BLaER1 (cell line): Measurements from ENCODE around the gene SOX5.
"Not testable (repeated sequence)": the region's sequence is repeated elsewhere in the genome, so short reads cannot be mapped to it uniquely, and the experiment has no call there.

Experiments used
- H3K27ac ChIP-seq: shearing (Covaris generic); formaldehyde crosslinking; 2 replicates; pipeline ENCODE4 v1.8.1; 2022
- H3K27me3 ChIP-seq: shearing (Covaris generic); formaldehyde crosslinking; 2 replicates; pipeline ENCODE4 v1.8.1; 2022
- H3K36me3 ChIP-seq: shearing (Covaris generic); formaldehyde crosslinking; 2 replicates; pipeline ENCODE4 v1.8.1; 2022
- H3K4me1 ChIP-seq: shearing (Covaris generic); formaldehyde crosslinking; 2 replicates; pipeline ENCODE4 v1.8.1; 2022
- H3K4me2 ChIP-seq: shearing (Covaris generic); formaldehyde crosslinking; 2 replicates; pipeline ENCODE4 v1.8.1; 2022
- H3K4me3 ChIP-seq: shearing (Covaris generic); formaldehyde crosslinking; 2 replicates; pipeline ENCODE4 v1.8.1; 2022
- H3K9ac ChIP-seq: shearing (Covaris generic); formaldehyde crosslinking; 2 replicates; pipeline ENCODE4 v1.8.1; 2022
- H3K9me3 ChIP-seq: shearing (Covaris generic); formaldehyde crosslinking; 2 replicates; pipeline ENCODE4 v1.8.1; 2022
- H4K20me1 ChIP-seq: shearing (Covaris generic); formaldehyde crosslinking; 2 replicates; pipeline ENCODE4 v1.8.1; 2022
- Cebpa-rat ChIP-seq: shearing (Covaris generic); IDR thresholded peaks from 2 replicates; pipeline ENCODE4 v1.8.1; 2022

The SOX5 gene

DNA sequence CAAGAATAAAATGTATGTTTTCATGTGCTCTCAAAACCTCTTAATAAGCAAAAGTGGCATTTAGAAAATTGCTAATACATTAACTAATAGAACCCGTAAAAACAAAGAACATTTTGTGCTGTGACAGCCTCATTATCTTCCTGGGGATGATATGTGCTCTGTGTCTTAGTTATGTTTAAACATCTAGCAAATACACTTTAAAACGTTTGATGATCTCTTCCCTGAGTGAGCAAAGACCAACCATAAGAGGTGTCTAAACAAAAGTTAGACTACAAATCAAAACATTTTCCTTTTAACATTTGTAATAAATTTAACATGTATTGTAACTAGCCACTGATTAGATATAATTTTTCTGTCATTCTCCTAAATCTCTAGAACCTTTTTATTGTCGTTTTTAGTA, 95.8 kb downstream of the SOX5 start:
- no peaks in the 10 kb centered on the region for H3K27me3 ChIP-seq
- no peak overlapping the region for H3K9ac ChIP-seq
- TF ChIP-seq Cebpa-rat, result no peak
- no peak overlapping the region for H3K4me2 ChIP-seq
- H3K27ac ChIP-seq, result no peak overlapping the region
- H3K9me3 ChIP-seq, result no peaks in the 10 kb centered on the region
- H3K4me1 ChIP-seq, result no peaks in the 10 kb centered on the region
- H4K20me1 ChIP-seq, result no peaks in the 10 kb centered on the region
- H3K4me3 ChIP-seq, result no peak overlapping the region
- H3K36me3 ChIP-seq, result no peaks in the 10 kb centered on the region

DNA sequence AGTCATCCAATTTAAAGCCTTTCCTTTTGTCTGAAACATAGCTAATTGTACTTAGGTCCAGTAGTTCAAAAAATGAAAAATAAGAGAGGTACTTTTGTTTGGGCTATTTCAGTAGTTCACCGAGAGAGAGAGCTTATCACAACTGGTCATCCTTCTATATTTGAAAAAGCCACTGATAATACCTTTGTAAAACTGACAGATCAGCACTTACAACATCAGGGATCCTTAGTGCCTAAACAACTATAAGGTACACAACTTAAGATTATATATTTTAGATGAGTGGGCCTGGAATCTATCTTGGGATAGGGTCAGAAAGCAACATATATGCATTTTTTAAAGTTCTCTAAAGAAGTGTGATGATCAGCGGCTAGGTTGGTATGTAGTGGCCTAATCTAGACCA, 97.9 kb downstream of the SOX5 start:
- no peaks in the 10 kb centered on the region for H3K27me3 ChIP-seq
- no peak overlapping the region for H3K4me2 ChIP-seq
- H3K4me3 ChIP-seq, result no peak overlapping the region
- H3K27ac ChIP-seq, result no peak overlapping the region
- H3K4me1 ChIP-seq, result no peaks in the 10 kb centered on the region
- TF ChIP-seq Cebpa-rat, result no peak
- H3K9ac ChIP-seq, result no peak overlapping the region
- no peaks in the 10 kb centered on the region for H4K20me1 ChIP-seq
- no peaks in the 10 kb centered on the region for H3K9me3 ChIP-seq
- no peaks in the 10 kb centered on the region for H3K36me3 ChIP-seq

DNA sequence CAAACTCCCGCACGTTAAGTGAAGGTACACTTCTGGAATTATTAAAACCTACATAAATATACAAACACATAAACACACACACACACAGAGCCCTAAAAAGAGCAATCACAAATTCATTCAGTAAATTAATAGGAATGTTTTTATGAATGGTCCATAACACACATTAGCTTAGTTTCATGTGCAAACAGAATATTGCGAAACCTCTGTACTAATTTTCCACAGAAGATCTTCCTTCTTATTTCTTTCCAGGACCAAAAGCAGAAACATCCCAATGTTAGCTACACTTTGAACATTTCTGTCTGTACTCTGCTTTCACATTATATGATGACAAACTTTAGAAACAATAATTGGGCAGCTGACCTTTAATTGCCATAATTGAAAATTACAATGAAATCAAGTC, 101.6 kb downstream of the SOX5 start:
- Histone ChIP-seq H3K27ac (no peak overlapping the region), H3K27me3 (no peaks in the 10 kb centered on the region), H3K9ac (no peak overlapping the region), H3K4me3 (no peak overlapping the region), H3K4me2 (no peak overlapping the region), H3K9me3 (no peaks in the 10 kb centered on the region), H3K4me1 (no peaks in the 10 kb centered on the region), H4K20me1 (no peaks in the 10 kb centered on the region), H3K36me3 (no peaks in the 10 kb centered on the region)
- TF ChIP-seq Cebpa-rat, result no peak; the same call in 1 of the 2 replicates

DNA sequence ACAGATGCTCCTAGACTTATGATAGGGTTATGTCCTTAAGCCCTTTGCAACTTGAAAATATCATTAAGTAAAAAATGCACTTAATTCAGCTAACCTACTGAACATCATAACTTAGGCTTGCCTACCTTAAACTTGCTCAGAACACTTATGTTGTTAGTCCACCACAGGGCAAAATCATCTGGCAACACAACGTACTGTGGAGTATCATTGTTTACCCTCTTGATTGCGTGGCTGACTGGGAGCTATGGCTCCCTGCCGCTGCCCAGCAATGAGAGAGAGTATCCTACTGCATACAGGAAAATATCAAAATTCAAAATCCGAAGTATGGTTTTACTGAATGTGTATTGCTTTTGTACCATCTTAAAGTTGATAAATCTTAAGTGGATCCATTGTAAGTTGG, 105.5 kb downstream of the SOX5 start:
- no peaks in the 10 kb centered on the region for H3K9me3 ChIP-seq
- H3K36me3 ChIP-seq, result no peaks in the 10 kb centered on the region
- no peaks in the 10 kb centered on the region for H3K27me3 ChIP-seq
- H3K4me3 ChIP-seq, result no peak overlapping the region
- no peaks in the 10 kb centered on the region for H4K20me1 ChIP-seq
- no peak overlapping the region for H3K4me2 ChIP-seq
- no peaks in the 10 kb centered on the region for H3K4me1 ChIP-seq
- no peak overlapping the region for H3K9ac ChIP-seq
- no peak for TF ChIP-seq Cebpa-rat
- no peak overlapping the region for H3K27ac ChIP-seq

DNA sequence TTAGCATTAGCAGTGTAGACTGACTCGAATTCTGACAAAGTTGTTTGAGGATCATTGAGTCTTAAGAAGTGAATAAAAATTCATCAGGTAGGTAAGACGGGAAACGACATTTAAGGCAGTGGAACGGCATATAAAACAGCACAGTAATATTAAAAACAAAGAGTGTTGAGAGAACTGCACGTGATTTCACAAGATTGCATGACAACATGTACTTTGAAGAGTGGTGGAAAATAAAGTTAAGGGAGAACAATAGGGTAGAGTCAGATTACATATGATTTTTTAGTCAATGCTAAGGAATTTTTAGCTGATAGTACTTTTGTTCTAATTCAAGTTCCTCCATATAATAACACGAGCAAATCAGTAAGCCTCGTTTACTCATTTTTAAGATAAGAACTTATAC, 115.4 kb downstream of the SOX5 start:
- TF ChIP-seq Cebpa-rat, result no peak
- H4K20me1 ChIP-seq, result no peaks in the 10 kb centered on the region

DNA sequence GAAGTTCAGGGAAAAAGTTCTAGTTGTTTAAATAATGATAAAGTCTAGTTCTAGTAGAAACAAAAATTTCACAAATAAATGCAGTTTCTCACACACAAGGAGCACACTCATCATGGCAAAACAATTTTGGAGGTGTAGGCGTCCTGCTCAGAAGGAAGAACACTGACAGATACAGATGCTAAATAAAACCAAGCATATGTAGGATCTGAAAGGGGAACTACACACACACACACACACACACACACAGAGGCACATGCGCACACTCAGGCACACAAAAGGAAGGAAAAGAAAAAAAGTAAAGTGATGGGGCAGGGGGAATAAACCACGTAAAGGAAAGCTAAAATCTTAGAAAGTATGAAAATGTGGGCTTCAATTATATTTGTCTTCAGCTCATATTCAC, 117.7 kb downstream of the SOX5 start:
- H3K4me3 ChIP-seq, result no peak overlapping the region
- H3K27ac ChIP-seq, result no peak overlapping the region
- no peaks in the 10 kb centered on the region for H3K4me1 ChIP-seq
- no peak for TF ChIP-seq Cebpa-rat
- H3K9ac ChIP-seq, result no peak overlapping the region
- no peaks in the 10 kb centered on the region for H3K36me3 ChIP-seq
- no peaks in the 10 kb centered on the region for H4K20me1 ChIP-seq
- H3K4me2 ChIP-seq, result no peak overlapping the region
- H3K27me3 ChIP-seq, result no peaks in the 10 kb centered on the region
- H3K9me3 ChIP-seq, result no peaks in the 10 kb centered on the region

More for the DNA sequence above, 115.4 kb downstream of the SOX5 start:
- Histone ChIP-seq H3K27me3 (no peaks in the 10 kb centered on the region), H3K4me3 (no peak overlapping the region), H3K36me3 (no peaks in the 10 kb centered on the region), H3K4me1 (no peaks in the 10 kb centered on the region), H3K4me2 (no peak overlapping the region), H3K9me3 (no peaks in the 10 kb centered on the region), H3K9ac (no peak overlapping the region), H3K27ac (no peak overlapping the region)

DNA sequence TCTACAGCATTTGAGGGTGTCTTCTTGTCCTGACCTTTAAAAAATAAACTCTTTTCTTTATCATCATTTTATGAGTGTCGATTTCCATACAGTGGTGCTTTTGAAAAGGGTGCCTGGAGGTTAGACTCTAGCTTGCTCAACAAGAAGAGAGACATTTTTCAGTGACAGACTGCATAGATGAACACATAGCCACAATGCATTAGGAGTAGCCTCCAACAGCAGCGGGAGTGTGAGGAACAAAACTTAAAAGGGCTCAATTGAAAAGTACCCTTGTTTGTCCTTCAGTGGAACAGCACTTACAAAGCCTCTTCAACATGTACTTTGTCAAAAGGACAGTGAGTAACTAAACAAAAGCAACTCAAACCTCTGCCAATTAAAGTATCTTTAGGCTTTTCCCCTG, 119.3 kb downstream of the SOX5 start:
- no peaks in the 10 kb centered on the region for H3K4me1 ChIP-seq
- no peak overlapping the region for H3K27ac ChIP-seq
- H3K36me3 ChIP-seq, result no peaks in the 10 kb centered on the region
- no peaks in the 10 kb centered on the region for H4K20me1 ChIP-seq
- H3K4me2 ChIP-seq, result no peak overlapping the region
- no peak for TF ChIP-seq Cebpa-rat
- H3K27me3 ChIP-seq, result no peaks in the 10 kb centered on the region
- no peaks in the 10 kb centered on the region for H3K9me3 ChIP-seq
- H3K9ac ChIP-seq, result no peak overlapping the region
- H3K4me3 ChIP-seq, result no peak overlapping the region

DNA sequence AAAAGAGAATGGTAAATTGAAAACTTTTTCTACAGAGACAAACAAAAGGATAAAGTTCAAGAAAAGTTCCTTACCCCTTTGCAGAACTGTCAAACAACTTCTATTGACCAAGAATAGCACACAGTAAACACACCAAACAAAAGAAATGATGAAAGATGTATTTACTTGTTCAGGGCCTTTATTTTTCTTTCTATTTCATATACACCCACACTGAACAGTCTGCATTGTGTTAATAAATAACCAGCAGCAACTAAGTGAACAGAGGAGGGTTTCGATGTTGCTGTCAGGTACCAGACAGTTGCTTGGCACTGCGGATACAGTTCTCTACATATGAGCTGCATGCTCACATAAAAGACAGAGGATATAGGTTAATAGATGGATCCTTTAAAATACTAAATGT, 122.1 kb downstream of the SOX5 start:
- Histone ChIP-seq H3K4me3 (no peak overlapping the region), H3K4me2 (no peak overlapping the region)

DNA sequence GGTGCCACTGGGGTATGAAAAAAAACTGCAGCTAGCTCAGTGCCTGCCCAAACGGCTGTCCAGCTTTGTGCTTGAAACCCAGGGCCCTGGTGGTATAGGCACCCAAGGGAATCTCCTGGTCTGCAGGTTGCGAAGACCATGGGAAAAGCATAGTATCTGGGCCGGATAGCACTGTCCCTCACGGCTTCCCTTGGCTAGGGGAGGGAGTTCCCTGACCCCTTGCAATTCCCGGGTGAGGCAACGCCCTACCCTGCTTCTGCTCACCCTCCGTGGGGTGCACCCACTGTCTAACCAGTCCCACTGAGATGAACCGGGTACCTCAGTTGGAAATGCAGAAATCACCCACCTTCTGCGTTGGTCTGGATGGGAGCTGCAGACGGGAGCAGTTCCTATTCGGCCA, 124.3 kb downstream of the SOX5 start:
- H3K4me1 ChIP-seq, H4K20me1 ChIP-seq, H3K4me3 ChIP-seq, H3K9me3 ChIP-seq, H3K36me3 ChIP-seq, H3K27ac ChIP-seq, H3K4me2 ChIP-seq, H3K9ac ChIP-seq, H3K27me3 ChIP-seq: not testable (repeated sequence)

More for the DNA sequence above, 122.1 kb downstream of the SOX5 start:
- H3K27ac ChIP-seq, result no peak overlapping the region
- no peak for TF ChIP-seq Cebpa-rat
- no peaks in the 10 kb centered on the region for H3K9me3 ChIP-seq
- H3K27me3 ChIP-seq, result no peaks in the 10 kb centered on the region
- no peaks in the 10 kb centered on the region for H3K4me1 ChIP-seq
- no peak overlapping the region for H3K9ac ChIP-seq
- no peaks in the 10 kb centered on the region for H3K36me3 ChIP-seq
- H4K20me1 ChIP-seq, result no peaks in the 10 kb centered on the region

DNA sequence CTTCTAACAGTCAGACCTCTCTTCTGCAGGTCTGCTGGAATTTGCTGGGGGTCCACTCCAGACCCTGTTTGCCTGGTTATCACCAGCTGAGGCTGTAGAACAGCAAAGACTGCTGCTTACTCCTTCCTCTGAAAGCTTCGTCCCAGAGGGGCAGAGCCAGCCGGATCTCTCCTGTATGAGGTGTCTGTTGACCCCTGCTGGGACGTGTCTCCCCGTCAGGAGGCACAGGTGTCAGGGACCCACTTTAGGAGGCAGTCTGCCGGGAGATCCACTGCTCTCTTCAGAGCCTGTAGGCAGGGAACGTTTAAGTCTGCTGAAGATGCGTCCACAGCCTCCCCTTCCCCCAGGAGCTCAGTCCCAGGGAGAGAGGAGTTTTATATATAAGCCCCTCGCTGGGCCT, 125.1 kb downstream of the SOX5 start:
- Histone ChIP-seq H3K4me2 (no peak overlapping the region), H3K27ac (no peak overlapping the region), H3K4me3 (no peak overlapping the region), H3K36me3 (no peaks in the 10 kb centered on the region), H3K4me1 (no peaks in the 10 kb centered on the region), H3K27me3 (no peaks in the 10 kb centered on the region), H3K9me3 (no peaks in the 10 kb centered on the region), H4K20me1 (no peaks in the 10 kb centered on the region), H3K9ac (no peak overlapping the region)
- no peak for TF ChIP-seq Cebpa-rat

DNA sequence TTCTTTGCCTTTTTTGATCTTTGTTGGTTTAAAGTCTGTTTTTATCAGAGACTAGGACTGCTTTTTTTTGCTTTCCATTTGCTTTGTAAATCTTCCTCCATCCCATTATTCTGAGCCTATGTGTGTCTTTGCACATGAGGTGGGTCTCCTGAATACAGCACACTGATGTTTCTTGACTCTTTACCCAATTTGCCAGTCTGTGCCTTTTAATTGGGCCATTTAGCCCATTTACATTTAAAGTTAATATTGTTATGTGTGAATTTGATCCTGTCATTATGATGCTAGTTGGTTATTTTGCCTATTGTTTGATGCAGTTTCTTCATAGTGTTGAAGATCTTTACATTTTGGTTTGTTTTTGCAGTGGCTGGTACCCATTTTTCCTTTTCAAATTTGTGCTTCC, 126.6 kb downstream of the SOX5 start:
- H3K4me2 ChIP-seq, H3K4me1 ChIP-seq, H3K9ac ChIP-seq, H3K36me3 ChIP-seq, H3K27ac ChIP-seq, H4K20me1 ChIP-seq, H3K4me3 ChIP-seq, H3K27me3 ChIP-seq, H3K9me3 ChIP-seq: not testable (repeated sequence)
